Neural crest cell (in vitro differentiated cells): ENCODE results near the gene ANKRD29. TPM values are rescaled to one million over a fixed set of nuclear protein-coding genes. Genes with fewer than 3 reads are reported as not detected.

Experiments
- DNase-seq: peaks from one replicate; pipeline ENCODE4 v3.0.0; 2021; ENCODE audit warnings: low read depth, mixed read lengths, low spot score
- H3K27ac Mint-ChIP-seq: one replicate; pipeline ENCODE4 v1.8.0; 2021; ENCODE audit warnings: mild to moderate bottlenecking, mixed read lengths; ENCODE audit not compliant: unreplicated experiment
- H3K27me3 Mint-ChIP-seq: 2 replicates; pipeline ENCODE4 v1.8.0; 2021; ENCODE audit warnings: low read depth, mild to moderate bottlenecking, mixed read lengths
- H3K36me3 Mint-ChIP-seq: 2 replicates; pipeline ENCODE4 v1.8.0; 2021; ENCODE audit warnings: low read depth, mild to moderate bottlenecking, mixed read lengths
- H3K4me1 Mint-ChIP-seq: 2 replicates; pipeline ENCODE4 v1.8.0; 2021; ENCODE audit warnings: mixed read lengths
- H3K4me3 Mint-ChIP-seq: one replicate; pipeline ENCODE4 v1.8.0; 2021; ENCODE audit warnings: mild to moderate bottlenecking, mixed read lengths
- H3K9me3 Mint-ChIP-seq: 2 replicates; pipeline ENCODE4 v1.8.0; 2021; ENCODE audit warnings: mixed read lengths
- total RNA-seq: library from RNA; stranded (reverse); gene quantifications from 2 replicates; pipeline ENCODE4 v1.2.1, GENCODE V29; 2021
- TF ChIP-seq, protein P1 (sequence below): fragments of 200-600 bp; sonication (generic); conservative IDR thresholded peaks from 2 replicates; pipeline ENCODE4 v1.5.0; 2021; ENCODE audit warnings: antibody characterized with exemption, mild to moderate bottlenecking

Gene ANKRD29
- total RNA-seq, 1 donor from 2014 or later: 0.61 TPM

DNA sequence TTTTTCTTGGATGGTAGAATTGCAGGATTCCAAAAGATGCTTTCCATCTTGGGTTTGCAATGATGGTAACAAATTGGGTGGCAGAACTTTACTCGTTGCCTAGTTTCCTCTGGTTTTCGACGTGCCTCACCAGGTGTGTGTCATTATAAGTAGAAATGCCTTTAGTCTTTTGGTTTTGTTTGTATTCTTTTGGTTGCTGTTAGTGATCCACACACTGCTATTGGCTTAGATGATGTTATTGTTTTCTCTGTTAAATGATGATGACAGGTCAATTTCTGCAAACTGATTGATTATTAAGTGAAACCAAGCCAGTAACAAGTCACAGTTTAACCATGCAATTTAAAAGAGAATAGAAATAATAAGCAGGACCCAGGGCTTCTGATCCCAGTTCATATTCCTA, 20.4 kb upstream of the ANKRD29 start:
- TF ChIP-seq, protein P1, sequence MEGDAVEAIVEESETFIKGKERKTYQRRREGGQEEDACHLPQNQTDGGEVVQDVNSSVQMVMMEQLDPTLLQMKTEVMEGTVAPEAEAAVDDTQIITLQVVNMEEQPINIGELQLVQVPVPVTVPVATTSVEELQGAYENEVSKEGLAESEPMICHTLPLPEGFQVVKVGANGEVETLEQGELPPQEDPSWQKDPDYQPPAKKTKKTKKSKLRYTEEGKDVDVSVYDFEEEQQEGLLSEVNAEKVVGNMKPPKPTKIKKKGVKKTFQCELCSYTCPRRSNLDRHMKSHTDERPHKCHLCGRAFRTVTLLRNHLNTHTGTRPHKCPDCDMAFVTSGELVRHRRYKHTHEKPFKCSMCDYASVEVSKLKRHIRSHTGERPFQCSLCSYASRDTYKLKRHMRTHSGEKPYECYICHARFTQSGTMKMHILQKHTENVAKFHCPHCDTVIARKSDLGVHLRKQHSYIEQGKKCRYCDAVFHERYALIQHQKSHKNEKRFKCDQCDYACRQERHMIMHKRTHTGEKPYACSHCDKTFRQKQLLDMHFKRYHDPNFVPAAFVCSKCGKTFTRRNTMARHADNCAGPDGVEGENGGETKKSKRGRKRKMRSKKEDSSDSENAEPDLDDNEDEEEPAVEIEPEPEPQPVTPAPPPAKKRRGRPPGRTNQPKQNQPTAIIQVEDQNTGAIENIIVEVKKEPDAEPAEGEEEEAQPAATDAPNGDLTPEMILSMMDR: no peak
- DNase-seq: no peak
- Mint-ChIP-seq H3K4me3 (no peak overlapping the region), H3K27me3 (peaks cover 81% of the 10 kb centered on the region), H3K27ac (no peak overlapping the region), H3K9me3 (no peaks in the 10 kb centered on the region), H3K4me1 (no peaks in the 10 kb centered on the region), H3K36me3 (no peaks in the 10 kb centered on the region)

DNA sequence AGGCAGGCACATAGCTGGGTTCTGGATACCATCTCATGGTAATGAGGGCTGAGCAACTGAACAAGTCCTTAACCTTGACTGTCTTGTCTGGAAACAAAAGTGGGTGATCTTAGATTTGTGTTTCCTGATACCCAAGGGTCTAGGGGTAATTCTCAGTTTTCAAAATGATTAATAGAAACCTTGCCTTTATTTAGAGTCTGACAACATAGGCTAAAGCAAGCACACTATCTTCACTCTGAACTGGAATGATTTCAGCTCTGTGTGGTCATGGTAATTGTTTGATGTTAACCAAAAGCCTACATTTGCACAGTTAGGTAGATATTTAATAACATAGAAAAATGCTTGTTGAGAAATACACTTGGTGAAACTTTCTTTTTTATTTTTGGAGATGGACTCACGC, 19.8 kb upstream of the ANKRD29 start:
- peaks cover 75% of the 10 kb centered on the region for H3K27me3 Mint-ChIP-seq
- no peaks in the 10 kb centered on the region for H3K36me3 Mint-ChIP-seq
- DNase-seq: no peak
- no peaks in the 10 kb centered on the region for H3K9me3 Mint-ChIP-seq
- H3K4me3 Mint-ChIP-seq: no peak overlapping the region
- no peaks in the 10 kb centered on the region for H3K4me1 Mint-ChIP-seq
- TF ChIP-seq, protein P1: no peak
- H3K27ac Mint-ChIP-seq: no peak overlapping the region

DNA sequence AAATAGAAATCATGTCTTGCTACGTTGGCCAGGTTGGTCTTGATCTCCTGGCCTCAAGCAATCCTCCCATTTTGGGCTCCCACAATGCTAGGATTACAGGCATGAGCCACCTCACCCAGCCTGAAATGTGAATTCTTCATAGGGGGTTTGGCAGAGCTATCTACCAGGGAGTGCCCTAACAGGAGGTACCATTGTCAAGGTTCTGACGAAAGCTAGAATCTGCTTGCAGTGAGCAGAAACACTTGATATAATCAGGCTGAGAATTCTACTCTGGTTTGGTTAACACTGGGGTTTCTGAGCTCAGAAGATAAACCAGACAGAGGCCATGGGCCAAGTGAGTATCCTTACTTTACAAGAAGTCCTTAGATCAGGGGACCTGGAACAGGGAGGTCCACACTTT, 19.3 kb upstream of the ANKRD29 start:
- no peak overlapping the region for H3K4me3 Mint-ChIP-seq
- no peaks in the 10 kb centered on the region for H3K36me3 Mint-ChIP-seq
- TF ChIP-seq, protein P1: no peak
- H3K27me3 Mint-ChIP-seq: peaks cover 73% of the 10 kb centered on the region
- H3K27ac Mint-ChIP-seq: no peak overlapping the region
- no peaks in the 10 kb centered on the region for H3K4me1 Mint-ChIP-seq
- no peak for DNase-seq
- H3K9me3 Mint-ChIP-seq: no peaks in the 10 kb centered on the region

DNA sequence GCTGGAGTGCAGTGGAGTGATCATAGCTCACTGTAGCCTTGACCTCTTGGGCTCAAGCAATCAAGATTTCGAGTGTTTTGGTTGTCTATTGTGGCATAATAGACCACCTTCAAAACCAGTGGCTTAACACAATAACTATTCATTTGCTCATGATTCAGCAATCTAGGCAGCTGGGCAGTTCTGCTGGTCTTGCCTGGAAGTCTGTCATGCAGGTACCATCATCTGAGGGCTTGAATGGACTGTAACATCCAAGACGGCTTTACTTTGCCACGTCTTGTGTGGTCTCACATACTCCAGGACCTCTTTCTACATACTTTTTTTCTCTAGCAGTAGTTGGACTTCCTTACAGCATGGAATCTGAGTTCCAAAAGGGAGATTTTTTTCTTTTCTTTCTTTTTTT, 13.2 kb upstream of the ANKRD29 start:
- no peak overlapping the region for H3K27ac Mint-ChIP-seq
- DNase-seq: no peak
- peaks cover 23% of the 10 kb centered on the region for H3K27me3 Mint-ChIP-seq
- H3K4me3 Mint-ChIP-seq: no peak overlapping the region
- H3K36me3 Mint-ChIP-seq: no peaks in the 10 kb centered on the region
- no peaks in the 10 kb centered on the region for H3K9me3 Mint-ChIP-seq
- no peaks in the 10 kb centered on the region for H3K4me1 Mint-ChIP-seq
- TF ChIP-seq, protein P1: no peak

DNA sequence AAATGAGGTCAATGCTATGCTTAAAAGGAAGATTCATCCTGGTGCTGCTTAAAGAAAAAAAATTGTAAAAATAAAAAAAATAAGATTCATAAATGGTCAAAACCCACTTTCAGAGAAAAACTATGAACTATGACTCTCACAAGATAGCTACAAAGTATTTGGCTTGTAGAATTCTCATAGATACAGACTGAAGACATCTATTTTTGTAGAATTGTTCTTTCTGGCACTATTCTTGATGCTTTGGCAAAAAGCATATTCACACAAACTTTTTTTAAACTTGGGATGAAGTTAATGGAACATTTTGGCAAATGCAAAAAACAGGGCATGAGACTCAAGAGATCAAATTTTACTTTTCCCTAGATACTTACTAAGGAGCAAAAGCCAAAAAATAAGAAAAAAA, 12.5 kb upstream of the ANKRD29 start:
- H3K27ac Mint-ChIP-seq: no peak overlapping the region
- H3K4me1 Mint-ChIP-seq: no peaks in the 10 kb centered on the region
- no peak for DNase-seq
- no peak overlapping the region for H3K4me3 Mint-ChIP-seq
- H3K27me3 Mint-ChIP-seq: peaks cover 17% of the 10 kb centered on the region
- TF ChIP-seq, protein P1: no peak
- no peaks in the 10 kb centered on the region for H3K9me3 Mint-ChIP-seq
- H3K36me3 Mint-ChIP-seq: no peaks in the 10 kb centered on the region

DNA sequence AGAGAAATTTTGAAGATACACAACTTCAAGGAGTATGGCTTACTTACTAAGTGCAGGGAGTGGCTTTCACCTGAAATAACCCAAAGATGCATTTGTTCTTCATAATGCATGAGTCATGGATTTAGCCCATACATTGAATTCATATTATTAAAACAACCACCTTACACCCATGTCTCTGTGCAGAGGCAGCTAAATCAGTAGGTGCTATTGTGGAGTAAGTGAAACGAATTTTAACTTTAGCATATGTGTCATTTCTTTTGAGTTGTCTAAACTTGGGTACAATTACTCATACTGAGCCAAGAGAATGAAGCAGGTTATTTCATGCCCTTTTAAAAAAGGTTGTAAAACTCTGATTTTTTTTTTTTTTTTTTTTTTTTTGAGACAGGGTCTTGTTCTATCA, 11.0 kb upstream of the ANKRD29 start:
- Mint-ChIP-seq H3K27me3 (peaks cover 24% of the 10 kb centered on the region), H3K36me3 (no peaks in the 10 kb centered on the region), H3K4me1 (no peaks in the 10 kb centered on the region), H3K27ac (no peak overlapping the region), H3K9me3 (no peaks in the 10 kb centered on the region), H3K4me3 (no peak overlapping the region)
- TF ChIP-seq, protein P1: no peak
- DNase-seq: no peak
